GM06990 (cell line): ENCODE results near the gene TEX48.
A peak's percentile ranks its signal among the peaks of the same experiment; 100 is the strongest.

Source experiments
- DNase-seq: peaks from one replicate; pipeline ENCODE4 v3.0.0-alpha.2; 2011; ENCODE audit not compliant: insufficient read length; ENCODE audit errors: extremely low read depth
- H3K27me3 ChIP-seq: replicated peaks from 2 replicates; pipeline ENCODE4 v1.6.0; 2011; ENCODE audit warnings: low read length; ENCODE audit not compliant: control insufficient read depth, insufficient read depth
- H3K36me3 ChIP-seq: 2 replicates; pipeline ENCODE4 v1.5.1; 2011; ENCODE audit warnings: low read length; ENCODE audit not compliant: control insufficient read depth, insufficient read depth
- H3K4me3 ChIP-seq: replicated peaks from 2 replicates; pipeline ENCODE4 v1.5.1; 2011; ENCODE audit warnings: low read depth, mild to moderate bottlenecking, control low read depth, low read length
- CTCF ChIP-seq: IDR thresholded peaks from 2 replicates; pipeline ENCODE4 v1.5.1; 2011; ENCODE audit warnings: low read length, control low read depth, mild to moderate bottlenecking, inconsistent platforms; ENCODE audit not compliant: insufficient read depth, poor library complexity, severe bottlenecking

Gene TEX48

GRCh38 chr9:114666851-114667250 lies 15.1 kb downstream of the TEX48 start:
- Histone ChIP-seq H3K27me3 (no peaks in the 10 kb centered on the region; the same call in 1 of the 2 replicates), H3K4me3 (no peak overlapping the region), H3K36me3 (no peaks in the 10 kb centered on the region)
- no peak for TF ChIP-seq CTCF
- no peak for DNase-seq

GRCh38 chr9:114666401-114666800 lies 15.6 kb downstream of the TEX48 start:
- Histone ChIP-seq H3K4me3 (no peak overlapping the region), H3K27me3 (no peaks in the 10 kb centered on the region; the same call in 1 of the 2 replicates), H3K36me3 (no peaks in the 10 kb centered on the region)
- TF ChIP-seq CTCF = no peak
- DNase-seq = no peak

- no peaks in the 10 kb centered on the region; the same call in none of the 2 replicates for H3K27me3 ChIP-seq
- TF ChIP-seq CTCF = no peak
Observed at GRCh38 chr9:114664181-114664580, 17.8 kb downstream of the TEX48 start.

GRCh38 chr9:114662081-114662989 lies 19.7 kb downstream of the TEX48 start:
- DNase-seq = peak; percentile 14
- H3K36me3 ChIP-seq = no peaks in the 10 kb centered on the region
- H3K27me3 ChIP-seq = no peaks in the 10 kb centered on the region; the same call in 1 of the 2 replicates
- H3K4me3 ChIP-seq = no peak overlapping the region
- peak; percentile 87 for TF ChIP-seq CTCF

More at GRCh38 chr9:114664181-114664580, 17.8 kb downstream of the TEX48 start:
- H3K4me3 ChIP-seq = no peak overlapping the region
- DNase-seq = no peak
- no peaks in the 10 kb centered on the region for H3K36me3 ChIP-seq

GRCh38 chr9:114657705-114658104 lies 24.3 kb downstream of the TEX48 start, which contains the start of gene TEX53:
Gene TEX53 (minus strand): TSS chr9:114657805. CDS start chr9:114657774, 31 bp downstream.
- no peaks in the 10 kb centered on the region; the same call in 1 of the 2 replicates for H3K27me3 ChIP-seq
- H3K4me3 ChIP-seq = no peak within 1 kb of the TSS
- DNase-seq = no peak
- H3K36me3 ChIP-seq = no peaks in the 10 kb centered on the region
- no peak for TF ChIP-seq CTCF
